COLO668 (cell line): ENCODE measurements around the gene CSTB.

Source experiments
- DNase-seq: peaks from one replicate; lab custom pipeline; 2025; ENCODE audit not compliant: unreplicated experiment; lab: John Stamatoyannopoulos, UW

Gene CSTB

GRCh38 chr21:43769325-43769958, 6.7 kb downstream of the CSTB start:
- no peak for DNase-seq

DNA sequence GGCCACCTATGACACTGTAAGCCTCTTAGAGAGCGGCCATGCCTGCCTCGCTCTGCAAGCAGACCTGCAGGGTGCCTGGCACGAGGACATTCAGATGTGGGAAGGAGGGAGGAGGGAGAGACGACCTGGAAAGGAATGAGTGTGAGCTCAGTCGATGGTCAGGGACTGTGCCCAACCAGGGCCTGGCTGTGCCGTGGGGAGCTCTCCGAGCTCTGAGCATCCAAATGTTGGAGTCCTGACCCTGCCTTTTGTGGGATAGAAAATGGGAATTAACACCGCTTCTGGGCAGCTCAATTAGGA, 7.3 kb downstream of the CSTB start:
- DNase-seq, result no peak

- no peak for DNase-seq
These were observed 7.9 kb downstream of the CSTB start for GRCh38 chr21:43767984-43768867.

- DNase-seq, result no peak
These were observed 8.6 kb downstream of the CSTB start for GRCh38 chr21:43767498-43767983.

DNA sequence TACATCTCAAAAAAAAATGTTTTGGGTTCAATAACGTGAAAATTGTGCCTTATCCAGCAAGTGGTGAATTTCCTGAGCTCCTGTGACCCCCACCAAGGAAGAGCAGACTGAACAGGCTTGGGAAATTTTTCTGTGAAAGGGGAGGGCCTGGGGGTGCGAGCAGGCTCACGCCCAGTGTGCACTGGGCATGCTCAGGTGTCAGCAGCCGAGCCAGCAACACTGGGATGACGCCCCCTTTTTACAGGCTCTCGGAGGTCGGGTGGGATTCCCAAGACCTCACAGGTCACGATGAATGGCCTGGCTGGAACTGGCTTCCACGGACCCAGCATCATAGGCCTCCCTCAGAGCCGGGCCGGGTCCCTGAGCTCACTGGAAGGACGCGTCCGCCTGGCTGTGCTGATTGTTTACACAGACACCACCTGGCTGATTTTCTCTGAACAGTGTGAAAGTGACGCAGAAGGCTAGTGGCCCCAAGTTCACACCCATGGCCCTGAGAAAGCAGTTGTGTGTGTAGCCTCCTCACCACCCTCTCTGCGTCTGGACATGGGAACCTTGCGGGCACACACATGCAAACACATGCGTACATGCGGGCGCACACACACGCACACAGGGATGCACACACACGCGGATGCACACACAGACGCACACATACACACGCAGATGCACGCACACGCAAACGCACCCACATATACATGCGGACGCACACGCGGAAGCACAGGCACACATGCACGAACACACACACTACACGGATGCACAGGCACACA, 9.2 kb downstream of the CSTB start:
- DNase-seq, result peak; percentile 73

GRCh38 chr21:43764576-43765495, 11.3 kb downstream of the CSTB start:
- DNase-seq, result no peak

DNA sequence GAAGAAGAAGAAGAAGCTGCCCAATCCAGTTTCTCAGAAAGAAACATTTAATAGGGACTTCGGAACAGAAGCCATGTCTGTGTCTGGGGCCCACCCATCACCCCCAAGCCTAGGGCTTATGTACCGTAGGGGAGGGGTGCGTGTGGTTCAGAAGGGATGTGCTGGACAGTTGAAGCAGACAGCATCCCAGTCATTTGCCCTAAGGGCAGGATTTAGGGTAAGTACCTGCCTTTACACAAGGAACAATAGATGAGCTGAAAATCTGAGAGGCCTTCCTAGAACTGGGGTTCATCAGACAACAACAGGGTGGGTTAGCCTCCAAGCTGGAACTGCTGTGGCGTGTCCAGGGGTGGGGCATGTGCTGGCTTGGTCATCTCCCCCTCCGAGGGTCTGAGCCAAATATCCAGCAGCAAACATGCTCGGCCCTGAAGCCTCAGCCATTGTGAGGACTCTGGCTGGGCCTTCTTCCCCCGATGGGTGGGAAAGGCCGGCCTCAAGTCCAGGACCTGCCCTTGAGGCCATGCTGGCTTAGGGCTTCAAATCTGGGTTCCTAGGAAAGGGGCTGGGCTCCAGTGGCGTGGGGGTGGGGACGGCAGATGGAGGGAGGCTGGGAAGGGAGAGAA, 12.1 kb downstream of the CSTB start:
- no peak for DNase-seq

GRCh38 chr21:43762303-43763128, 13.6 kb downstream of the CSTB start:
- peak; percentile 60 for DNase-seq

DNA sequence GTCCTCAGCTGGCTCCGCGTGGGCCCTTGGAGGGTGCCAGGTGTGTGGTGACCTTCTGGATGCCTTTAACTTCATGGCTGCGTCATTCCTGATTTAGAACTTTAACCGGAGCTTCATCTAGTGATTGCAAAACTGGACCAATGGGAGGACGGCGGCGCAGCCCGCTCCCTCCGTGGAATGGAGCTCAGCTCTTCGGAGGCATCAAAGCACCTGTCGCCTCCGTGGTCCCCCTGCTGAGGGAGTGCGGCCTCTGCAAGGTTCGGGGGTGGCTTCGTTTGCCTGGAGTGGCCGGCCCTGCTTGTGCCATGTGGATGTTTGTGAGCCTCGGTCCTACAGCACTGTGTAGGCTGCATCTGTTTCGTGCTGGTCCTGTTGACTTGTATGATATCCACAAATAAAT, 14.2 kb downstream of the CSTB start:
- DNase-seq, result no peak

DNA sequence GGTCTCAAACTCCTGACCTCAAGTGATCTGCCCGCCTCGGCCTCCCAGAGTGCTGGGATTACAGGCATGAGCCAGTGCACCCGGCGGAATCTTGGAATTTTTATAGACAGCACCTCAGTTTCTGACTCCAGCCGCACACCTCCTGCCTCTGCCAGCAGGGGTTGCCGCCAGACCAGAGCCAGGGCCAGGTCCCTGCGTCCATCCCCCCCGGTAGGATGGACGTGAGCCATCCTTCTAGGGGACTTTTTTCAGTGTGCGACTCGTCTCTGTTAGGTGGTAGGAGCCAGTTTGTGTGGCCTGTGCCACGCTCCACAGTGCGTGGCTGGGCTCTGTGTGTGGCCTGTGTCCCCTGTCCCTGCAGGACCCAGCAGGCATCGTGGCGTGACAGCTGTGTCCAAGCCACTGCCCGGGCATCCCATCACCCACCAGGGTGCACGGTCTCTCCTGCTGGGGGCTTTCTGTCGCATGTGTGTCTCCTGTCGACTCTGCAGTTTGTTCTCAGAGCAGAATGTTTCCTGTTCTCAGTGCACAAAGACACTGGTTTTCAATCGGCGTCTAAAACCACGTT, 15.6 kb downstream of the CSTB start:
- no peak for DNase-seq

DNA sequence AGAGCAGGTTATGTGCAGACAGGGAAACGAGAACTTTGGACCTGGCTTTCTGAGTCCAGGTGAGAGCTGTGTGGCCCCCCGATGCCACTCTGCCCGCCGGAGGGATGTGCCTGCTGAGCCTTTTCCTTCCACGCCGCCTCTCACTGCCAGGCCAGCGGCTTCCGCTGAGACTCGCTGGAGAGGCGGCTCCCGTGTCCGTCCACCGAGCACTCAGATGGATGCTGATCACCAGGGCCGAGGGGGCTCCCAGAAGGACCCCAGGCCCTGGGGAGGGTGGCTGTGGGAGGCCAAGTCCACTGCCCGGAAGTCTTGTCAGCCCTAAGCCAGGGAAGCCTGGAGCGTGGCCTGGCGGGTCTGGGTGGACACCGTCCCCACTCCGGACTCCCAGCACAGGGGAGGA, 16.5 kb downstream of the CSTB start:
- no peak for DNase-seq

GRCh38 chr21:43758811-43759210, 17.3 kb downstream of the CSTB start:
- no peak for DNase-seq

- DNase-seq, result no peak
These were observed 17.9 kb downstream of the CSTB start for GRCh38 chr21:43758111-43758641.

- no peak for DNase-seq
These were observed 18.5 kb downstream of the CSTB start for GRCh38 chr21:43757601-43758000.

DNA sequence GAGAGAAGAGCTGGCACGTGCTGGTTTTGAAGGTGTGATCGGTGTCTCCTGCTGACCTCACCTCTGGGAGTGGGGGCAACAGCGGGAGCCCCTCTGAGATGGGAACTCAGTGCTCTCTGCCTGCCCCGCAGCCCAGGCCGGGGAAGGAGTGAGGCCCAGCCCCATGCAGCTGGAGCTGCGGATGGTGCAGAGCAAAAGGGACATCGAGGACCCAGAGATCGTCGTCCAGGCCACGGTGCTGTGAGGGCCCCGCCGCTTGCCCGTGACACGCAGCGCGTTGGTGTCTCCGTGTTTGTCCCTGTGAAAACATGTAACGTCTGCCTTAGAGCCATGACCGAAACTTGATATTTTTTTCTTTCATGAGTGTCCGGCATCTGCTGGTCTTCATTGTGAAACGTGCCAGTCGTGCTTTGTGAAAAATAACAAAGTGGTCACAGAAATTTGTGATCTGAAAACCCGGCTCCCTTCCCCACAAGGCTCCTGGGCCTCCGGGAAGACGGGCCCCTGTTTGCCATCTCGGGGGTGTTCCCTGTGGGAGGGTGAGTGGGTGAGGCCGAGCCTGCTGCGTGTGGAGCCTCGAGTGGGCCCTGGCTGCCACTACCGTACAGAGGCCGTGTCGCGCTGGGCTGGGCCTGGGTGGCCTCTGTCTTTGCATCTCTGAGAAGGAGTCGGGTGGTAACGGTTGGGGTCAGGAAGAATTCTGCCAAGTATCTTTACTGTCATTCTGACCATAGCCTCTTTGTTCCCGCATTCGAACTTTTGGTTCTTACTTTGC, 20.1 kb downstream of the CSTB start:
- no peak for DNase-seq

DNA sequence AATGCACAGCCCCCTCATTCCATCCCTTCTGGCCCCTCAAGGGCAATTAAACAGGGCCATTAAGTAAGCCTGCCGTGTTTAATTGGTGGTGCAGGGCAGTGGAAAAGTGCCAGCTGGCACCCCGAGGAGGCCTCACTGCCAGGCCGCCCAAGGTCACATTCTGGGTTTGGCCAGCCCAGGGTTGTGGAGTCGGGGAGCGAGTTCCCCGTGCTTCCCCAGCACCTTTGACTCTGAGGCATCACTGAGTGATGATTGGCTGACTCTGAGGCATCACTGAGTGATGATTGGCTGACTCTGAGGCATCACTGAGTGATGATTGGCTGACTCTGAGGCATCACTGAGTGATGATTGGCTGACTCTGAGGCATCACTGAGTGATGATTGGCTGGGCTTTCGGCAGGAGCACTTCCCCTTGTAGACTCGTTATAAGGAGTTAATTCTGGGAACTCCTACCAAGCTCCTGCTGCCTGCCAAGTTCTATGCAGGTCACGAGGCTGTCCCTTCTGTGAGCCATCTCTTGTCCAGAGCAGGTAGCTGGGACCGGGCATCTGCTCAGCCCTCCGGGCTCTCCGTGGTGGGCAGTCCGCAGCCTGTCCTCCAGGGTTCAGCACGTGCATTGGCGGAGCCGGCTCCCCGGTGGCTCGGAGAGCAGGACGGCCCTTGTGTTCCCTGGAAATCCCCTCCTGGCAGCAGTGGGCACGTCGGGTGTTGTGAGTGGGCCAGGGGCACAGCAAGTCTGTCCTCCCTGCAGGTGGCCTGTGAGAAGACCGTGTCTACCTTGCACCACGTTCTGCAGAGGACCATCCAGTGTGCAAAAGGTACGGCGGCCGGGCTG, 20.9 kb downstream of the CSTB start:
- DNase-seq, result no peak

GRCh38 chr21:43753439-43753799, 22.7 kb downstream of the CSTB start:
- DNase-seq, result no peak
